GM23338 (cell line): ENCODE data around the gene MTCL1. TPM values are rescaled to one million over a fixed set of nuclear protein-coding genes. Genes with fewer than 3 reads are reported as not detected.

ENCODE experiments used
- ATAC-seq: fragments of 200-7000 bp; cut with Tn5 transposase; 3 replicates; pipeline ENCODE4 v1.9.1; 2020
- DNase-seq: peaks from one replicate; pipeline ENCODE4 v3.0.0-alpha.2; 2015; ENCODE audit warnings: low spot score
- H2AFZ ChIP-seq: fragments of 200-600 bp; sonication (generic); 2 replicates; pipeline ENCODE4 v1.8.0; 2016; ENCODE audit warnings: antibody characterized with exemption, mild to moderate bottlenecking, moderate library complexity
- H3F3A ChIP-seq: fragments of 200-600 bp; sonication (generic); replicated peaks from 2 replicates; pipeline ENCODE4 v1.8.0; 2017; ENCODE audit warnings: antibody characterized with exemption, mixed run types, low read depth
- H3K27ac ChIP-seq: fragments of 200-600 bp; sonication (generic); 2 replicates; pipeline ENCODE4 v1.6.1; 2016; ENCODE audit warnings: low read depth
- H3K27me3 ChIP-seq: fragments of 200-600 bp; sonication (generic); 2 replicates; pipeline ENCODE4 v1.8.0; 2016; ENCODE audit warnings: mild to moderate bottlenecking, mixed run types, moderate library complexity; ENCODE audit not compliant: insufficient read depth
- H3K36me3 ChIP-seq: fragments of 200-600 bp; sonication (generic); 2 replicates; pipeline ENCODE4 v1.8.0; 2016; ENCODE audit warnings: mild to moderate bottlenecking; ENCODE audit not compliant: insufficient read depth
- H3K4me1 ChIP-seq: fragments of 200-600 bp; sonication (generic); 2 replicates; pipeline ENCODE4 v1.8.0; 2016; ENCODE audit warnings: mild to moderate bottlenecking, moderate library complexity; ENCODE audit not compliant: insufficient read depth
- H3K4me2 ChIP-seq: fragments of 200-600 bp; sonication (generic); 2 replicates; pipeline ENCODE4 v1.7.1; 2017; ENCODE audit warnings: mixed run types
- H3K4me3 ChIP-seq: fragments of 200-600 bp; sonication (generic); 2 replicates; pipeline ENCODE4 v1.6.1; 2016; ENCODE audit warnings: mixed run types
- H3K79me2 ChIP-seq: fragments of 200-600 bp; sonication (generic); replicated peaks from 2 replicates; pipeline ENCODE4 v1.8.0; 2017; ENCODE audit warnings: mild to moderate bottlenecking; ENCODE audit not compliant: insufficient read depth
- H3K9me2 ChIP-seq: fragments of 200-600 bp; sonication (generic); 2 replicates; pipeline ENCODE4 v1.8.0; 2017; ENCODE audit not compliant: insufficient read depth
- H4K20me1 ChIP-seq: fragments of 200-600 bp; sonication (generic); replicated peaks from 2 replicates; pipeline ENCODE4 v1.8.0; 2017; ENCODE audit warnings: mild to moderate bottlenecking; ENCODE audit not compliant: insufficient read depth
- H3K27ac Mint-ChIP-seq: 2 replicates; pipeline ENCODE4 v1.8.0; 2020; ENCODE audit warnings: inconsistent platforms, mild to moderate bottlenecking, moderate library complexity, mixed read lengths
- H3K27me3 Mint-ChIP-seq: 3 replicates; pipeline ENCODE4 v1.8.0; 2022; ENCODE audit warnings: low read depth, mild to moderate bottlenecking, moderate library complexity, mixed read lengths, inconsistent platforms; ENCODE audit not compliant: insufficient read depth, poor library complexity
- H3K36me3 Mint-ChIP-seq: 3 replicates; pipeline ENCODE4 v1.8.0; 2021; ENCODE audit warnings: low read depth, mild to moderate bottlenecking, inconsistent platforms, moderate library complexity, mixed read lengths
- H3K4me1 Mint-ChIP-seq: 3 replicates; pipeline ENCODE4 v1.8.0; 2020; ENCODE audit warnings: mild to moderate bottlenecking, inconsistent platforms, mixed read lengths
- H3K4me3 Mint-ChIP-seq: 3 replicates; pipeline ENCODE4 v1.8.0; 2021; ENCODE audit warnings: moderate library complexity, mild to moderate bottlenecking, inconsistent platforms, mixed read lengths
- H3K9me3 Mint-ChIP-seq: 3 replicates; pipeline ENCODE4 v1.8.0; 2020; ENCODE audit warnings: moderate library complexity, mild to moderate bottlenecking, inconsistent platforms, mixed read lengths
- CREB1 ChIP-seq: fragments of 250-450 bp; sonication (Bioruptor Pico); IDR thresholded peaks from 2 replicates; pipeline ENCODE4 v1.5.0; 2020; ENCODE audit warnings: low read depth, mild to moderate bottlenecking, moderate library complexity
- EZH2 ChIP-seq: fragments of 200-600 bp; sonication (generic); IDR thresholded peaks from one replicate; pipeline ENCODE4 v1.8.0; 2017; ENCODE audit warnings: antibody characterized with exemption, mild to moderate bottlenecking, low read depth; ENCODE audit not compliant: unreplicated experiment
- EZH2phosphoT487 ChIP-seq: fragments of 200-600 bp; sonication (generic); IDR thresholded peaks from one replicate; pipeline ENCODE4 v1.8.1; 2018; ENCODE audit warnings: antibody characterized with exemption; ENCODE audit not compliant: unreplicated experiment
- JUNB ChIP-seq: IDR thresholded peaks from one replicate; pipeline ENCODE4 v1.6.1; 2016; ENCODE audit warnings: antibody characterized with exemption; ENCODE audit not compliant: unreplicated experiment
- NANOG ChIP-seq: IDR thresholded peaks from 2 replicates; pipeline ENCODE4 v1.6.1; 2016; ENCODE audit warnings: antibody characterized with exemption, borderline replicate concordance
- STAT1 ChIP-seq: IDR thresholded peaks from one replicate; pipeline ENCODE4 v1.6.1; 2016; ENCODE audit warnings: antibody characterized with exemption; ENCODE audit not compliant: unreplicated experiment
- polyA plus RNA-seq: library from polyadenylated mRNA; unstranded; fragments of >200 nt; fragmentation: Nextera tagmentation; extraction: Ambion mirVana; gene quantifications from 2 replicates; pipeline ENCODE4 v1.2.1, GENCODE V29; 2016
- total RNA-seq: library from RNA; depleted of rRNA; stranded (reverse); fragments of >200 nt; shearing (Covaris generic); gene quantifications from 2 replicates; pipeline ENCODE4 v1.2.3, GENCODE V29; 2014
- TF ChIP-seq, protein P1 (sequence below), 2 experiments: fragments of 200-600 bp in 1 of 2; sonication (generic) in 1 of 2; conservative IDR thresholded peaks; 2 replicates each; pipeline versions ENCODE4 v1.5.1 to v1.6.1; 2016 to 2017; ENCODE audit warnings: antibody characterized with exemption in 2 of 2, low read depth in 2 of 2, mild to moderate bottlenecking in 2 of 2, moderate library complexity in 1 of 2
- TF ChIP-seq, protein P2 (sequence below): IDR thresholded peaks from one replicate; pipeline ENCODE4 v1.6.1; 2018; ENCODE audit warnings: antibody characterized with exemption; ENCODE audit not compliant: unreplicated experiment
- TF ChIP-seq, protein P3 (sequence below): fragments of 250-450 bp; sonication (Bioruptor Pico); IDR thresholded peaks from 2 replicates; pipeline ENCODE4 v1.5.0; 2020; ENCODE audit warnings: mild to moderate bottlenecking, moderate library complexity
- TF ChIP-seq, protein P4 (sequence below): IDR thresholded peaks from 2 replicates; pipeline ENCODE4 v1.6.1; 2016; ENCODE audit warnings: antibody characterized with exemption

Gene MTCL1
- total and polyA plus RNA-seq, 2 experiments from 2014 or later: 14.4 to 45.0 TPM

DNA sequence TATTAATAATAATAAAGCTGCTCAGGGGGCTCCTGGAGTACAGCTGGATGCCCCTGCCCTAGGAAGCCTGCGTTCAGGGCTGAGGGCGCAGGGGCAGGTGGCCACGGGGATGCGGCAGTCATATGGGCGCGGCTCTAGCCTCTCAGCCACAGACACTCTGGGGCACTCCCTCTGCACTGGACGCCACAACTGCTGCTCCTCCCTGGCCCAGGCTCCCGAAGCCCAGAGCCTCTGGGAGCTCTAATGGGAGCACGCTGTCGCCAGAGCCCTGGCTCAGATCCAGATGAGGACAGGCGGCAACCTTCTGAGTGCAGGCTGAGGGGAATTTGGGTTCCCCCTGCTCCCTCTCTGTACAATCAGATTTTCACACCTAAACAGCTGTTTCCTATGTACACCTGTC lies 93.6 kb downstream of the MTCL1 start (continued):
- TF ChIP-seq, protein P1, sequence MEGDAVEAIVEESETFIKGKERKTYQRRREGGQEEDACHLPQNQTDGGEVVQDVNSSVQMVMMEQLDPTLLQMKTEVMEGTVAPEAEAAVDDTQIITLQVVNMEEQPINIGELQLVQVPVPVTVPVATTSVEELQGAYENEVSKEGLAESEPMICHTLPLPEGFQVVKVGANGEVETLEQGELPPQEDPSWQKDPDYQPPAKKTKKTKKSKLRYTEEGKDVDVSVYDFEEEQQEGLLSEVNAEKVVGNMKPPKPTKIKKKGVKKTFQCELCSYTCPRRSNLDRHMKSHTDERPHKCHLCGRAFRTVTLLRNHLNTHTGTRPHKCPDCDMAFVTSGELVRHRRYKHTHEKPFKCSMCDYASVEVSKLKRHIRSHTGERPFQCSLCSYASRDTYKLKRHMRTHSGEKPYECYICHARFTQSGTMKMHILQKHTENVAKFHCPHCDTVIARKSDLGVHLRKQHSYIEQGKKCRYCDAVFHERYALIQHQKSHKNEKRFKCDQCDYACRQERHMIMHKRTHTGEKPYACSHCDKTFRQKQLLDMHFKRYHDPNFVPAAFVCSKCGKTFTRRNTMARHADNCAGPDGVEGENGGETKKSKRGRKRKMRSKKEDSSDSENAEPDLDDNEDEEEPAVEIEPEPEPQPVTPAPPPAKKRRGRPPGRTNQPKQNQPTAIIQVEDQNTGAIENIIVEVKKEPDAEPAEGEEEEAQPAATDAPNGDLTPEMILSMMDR (conservative IDR thresholded peaks at IDR 0.05; ENCODE audit: low read depth in 2 of 2): no peak
- TF ChIP-seq STAT1 (no peak), EZH2 (no peak), NANOG (no peak)

DNA sequence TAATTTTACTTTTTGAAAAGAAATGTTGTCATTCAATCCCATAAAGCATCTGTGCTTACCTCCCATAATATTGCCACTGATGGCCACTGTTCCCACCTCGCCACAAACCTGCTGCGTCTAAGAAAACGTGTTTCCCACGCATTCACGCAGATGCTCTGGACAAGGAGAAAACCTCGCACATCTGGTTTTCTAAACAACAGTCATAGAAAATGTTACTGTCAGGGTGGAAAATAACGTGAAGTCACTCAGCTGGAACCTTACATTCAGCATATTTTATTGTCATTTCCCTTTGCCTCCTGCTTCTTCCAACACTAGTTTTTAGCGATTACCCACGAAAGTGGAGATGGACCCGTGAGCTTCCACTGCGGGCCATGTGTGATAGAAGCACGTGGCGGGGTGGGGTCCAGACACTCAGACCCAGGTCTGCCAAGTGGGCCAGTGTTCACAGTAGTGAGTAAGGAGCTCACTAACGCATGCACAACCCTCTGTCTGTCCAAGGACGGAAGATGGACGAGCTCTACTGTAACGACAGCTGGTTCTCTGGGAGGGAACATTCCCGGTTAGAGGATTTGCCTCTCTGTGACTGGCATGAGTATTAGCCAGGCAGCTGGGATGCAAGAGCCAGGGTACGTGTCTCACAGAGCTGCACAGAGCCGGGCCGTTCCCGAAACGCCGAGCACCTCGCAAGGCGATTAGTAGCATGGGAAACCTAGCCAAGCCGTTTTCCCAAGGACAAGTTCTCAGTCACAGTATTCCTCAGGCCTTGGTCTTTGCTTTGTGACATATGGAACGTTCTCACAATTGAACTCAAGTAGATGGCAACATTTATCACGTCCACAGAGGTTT lies 94.5 kb downstream of the MTCL1 start:
- peaks cover 63% of the 10 kb centered on the region for H3K4me1 Mint-ChIP-seq
- TF ChIP-seq JUNB (no peak), EZH2phosphoT487 (no peak), STAT1 (no peak), CREB1 (CRISPR knock-in tag) (no peak), EZH2 (no peak)
- TF ChIP-seq, protein P2, sequence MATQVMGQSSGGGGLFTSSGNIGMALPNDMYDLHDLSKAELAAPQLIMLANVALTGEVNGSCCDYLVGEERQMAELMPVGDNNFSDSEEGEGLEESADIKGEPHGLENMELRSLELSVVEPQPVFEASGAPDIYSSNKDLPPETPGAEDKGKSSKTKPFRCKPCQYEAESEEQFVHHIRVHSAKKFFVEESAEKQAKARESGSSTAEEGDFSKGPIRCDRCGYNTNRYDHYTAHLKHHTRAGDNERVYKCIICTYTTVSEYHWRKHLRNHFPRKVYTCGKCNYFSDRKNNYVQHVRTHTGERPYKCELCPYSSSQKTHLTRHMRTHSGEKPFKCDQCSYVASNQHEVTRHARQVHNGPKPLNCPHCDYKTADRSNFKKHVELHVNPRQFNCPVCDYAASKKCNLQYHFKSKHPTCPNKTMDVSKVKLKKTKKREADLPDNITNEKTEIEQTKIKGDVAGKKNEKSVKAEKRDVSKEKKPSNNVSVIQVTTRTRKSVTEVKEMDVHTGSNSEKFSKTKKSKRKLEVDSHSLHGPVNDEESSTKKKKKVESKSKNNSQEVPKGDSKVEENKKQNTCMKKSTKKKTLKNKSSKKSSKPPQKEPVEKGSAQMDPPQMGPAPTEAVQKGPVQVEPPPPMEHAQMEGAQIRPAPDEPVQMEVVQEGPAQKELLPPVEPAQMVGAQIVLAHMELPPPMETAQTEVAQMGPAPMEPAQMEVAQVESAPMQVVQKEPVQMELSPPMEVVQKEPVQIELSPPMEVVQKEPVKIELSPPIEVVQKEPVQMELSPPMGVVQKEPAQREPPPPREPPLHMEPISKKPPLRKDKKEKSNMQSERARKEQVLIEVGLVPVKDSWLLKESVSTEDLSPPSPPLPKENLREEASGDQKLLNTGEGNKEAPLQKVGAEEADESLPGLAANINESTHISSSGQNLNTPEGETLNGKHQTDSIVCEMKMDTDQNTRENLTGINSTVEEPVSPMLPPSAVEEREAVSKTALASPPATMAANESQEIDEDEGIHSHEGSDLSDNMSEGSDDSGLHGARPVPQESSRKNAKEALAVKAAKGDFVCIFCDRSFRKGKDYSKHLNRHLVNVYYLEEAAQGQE: no peak
- TF ChIP-seq, protein P3, sequence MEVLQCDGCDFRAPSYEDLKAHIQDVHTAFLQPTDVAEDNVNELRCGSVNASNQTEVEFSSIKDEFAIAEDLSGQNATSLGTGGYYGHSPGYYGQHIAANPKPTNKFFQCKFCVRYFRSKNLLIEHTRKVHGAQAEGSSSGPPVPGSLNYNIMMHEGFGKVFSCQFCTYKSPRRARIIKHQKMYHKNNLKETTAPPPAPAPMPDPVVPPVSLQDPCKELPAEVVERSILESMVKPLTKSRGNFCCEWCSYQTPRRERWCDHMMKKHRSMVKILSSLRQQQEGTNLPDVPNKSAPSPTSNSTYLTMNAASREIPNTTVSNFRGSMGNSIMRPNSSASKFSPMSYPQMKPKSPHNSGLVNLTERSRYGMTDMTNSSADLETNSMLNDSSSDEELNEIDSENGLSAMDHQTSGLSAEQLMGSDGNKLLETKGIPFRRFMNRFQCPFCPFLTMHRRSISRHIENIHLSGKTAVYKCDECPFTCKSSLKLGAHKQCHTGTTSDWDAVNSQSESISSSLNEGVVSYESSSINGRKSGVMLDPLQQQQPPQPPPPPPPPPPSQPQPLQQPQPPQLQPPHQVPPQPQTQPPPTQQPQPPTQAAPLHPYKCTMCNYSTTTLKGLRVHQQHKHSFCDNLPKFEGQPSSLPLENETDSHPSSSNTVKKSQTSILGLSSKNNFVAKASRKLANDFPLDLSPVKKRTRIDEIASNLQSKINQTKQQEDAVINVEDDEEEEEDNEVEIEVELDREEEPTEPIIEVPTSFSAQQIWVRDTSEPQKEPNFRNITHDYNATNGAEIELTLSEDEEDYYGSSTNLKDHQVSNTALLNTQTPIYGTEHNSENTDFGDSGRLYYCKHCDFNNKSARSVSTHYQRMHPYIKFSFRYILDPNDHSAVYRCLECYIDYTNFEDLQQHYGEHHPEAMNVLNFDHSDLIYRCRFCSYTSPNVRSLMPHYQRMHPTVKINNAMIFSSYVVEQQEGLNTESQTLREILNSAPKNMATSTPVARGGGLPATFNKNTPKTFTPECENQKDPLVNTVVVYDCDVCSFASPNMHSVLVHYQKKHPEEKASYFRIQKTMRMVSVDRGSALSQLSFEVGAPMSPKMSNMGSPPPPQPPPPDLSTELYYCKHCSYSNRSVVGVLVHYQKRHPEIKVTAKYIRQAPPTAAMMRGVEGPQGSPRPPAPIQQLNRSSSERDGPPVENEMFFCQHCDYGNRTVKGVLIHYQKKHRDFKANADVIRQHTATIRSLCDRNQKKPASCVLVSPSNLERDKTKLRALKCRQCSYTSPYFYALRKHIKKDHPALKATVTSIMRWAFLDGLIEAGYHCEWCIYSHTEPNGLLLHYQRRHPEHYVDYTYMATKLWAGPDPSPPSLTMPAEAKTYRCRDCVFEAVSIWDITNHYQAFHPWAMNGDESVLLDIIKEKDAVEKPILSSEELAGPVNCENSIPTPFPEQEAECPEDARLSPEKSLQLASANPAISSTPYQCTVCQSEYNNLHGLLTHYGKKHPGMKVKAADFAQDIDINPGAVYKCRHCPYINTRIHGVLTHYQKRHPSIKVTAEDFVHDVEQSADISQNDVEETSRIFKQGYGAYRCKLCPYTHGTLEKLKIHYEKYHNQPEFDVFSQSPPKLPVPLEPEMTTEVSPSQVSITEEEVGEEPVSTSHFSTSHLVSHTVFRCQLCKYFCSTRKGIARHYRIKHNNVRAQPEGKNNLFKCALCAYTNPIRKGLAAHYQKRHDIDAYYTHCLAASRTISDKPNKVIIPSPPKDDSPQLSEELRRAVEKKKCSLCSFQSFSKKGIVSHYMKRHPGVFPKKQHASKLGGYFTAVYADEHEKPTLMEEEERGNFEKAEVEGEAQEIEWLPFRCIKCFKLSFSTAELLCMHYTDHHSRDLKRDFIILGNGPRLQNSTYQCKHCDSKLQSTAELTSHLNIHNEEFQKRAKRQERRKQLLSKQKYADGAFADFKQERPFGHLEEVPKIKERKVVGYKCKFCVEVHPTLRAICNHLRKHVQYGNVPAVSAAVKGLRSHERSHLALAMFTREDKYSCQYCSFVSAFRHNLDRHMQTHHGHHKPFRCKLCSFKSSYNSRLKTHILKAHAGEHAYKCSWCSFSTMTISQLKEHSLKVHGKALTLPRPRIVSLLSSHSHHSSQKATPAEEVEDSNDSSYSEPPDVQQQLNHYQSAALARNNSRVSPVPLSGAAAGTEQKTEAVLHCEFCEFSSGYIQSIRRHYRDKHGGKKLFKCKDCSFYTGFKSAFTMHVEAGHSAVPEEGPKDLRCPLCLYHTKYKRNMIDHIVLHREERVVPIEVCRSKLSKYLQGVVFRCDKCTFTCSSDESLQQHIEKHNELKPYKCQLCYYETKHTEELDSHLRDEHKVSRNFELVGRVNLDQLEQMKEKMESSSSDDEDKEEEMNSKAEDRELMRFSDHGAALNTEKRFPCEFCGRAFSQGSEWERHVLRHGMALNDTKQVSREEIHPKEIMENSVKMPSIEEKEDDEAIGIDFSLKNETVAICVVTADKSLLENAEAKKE (CRISPR knock-in tag): no peak
- TF ChIP-seq, protein P4, sequence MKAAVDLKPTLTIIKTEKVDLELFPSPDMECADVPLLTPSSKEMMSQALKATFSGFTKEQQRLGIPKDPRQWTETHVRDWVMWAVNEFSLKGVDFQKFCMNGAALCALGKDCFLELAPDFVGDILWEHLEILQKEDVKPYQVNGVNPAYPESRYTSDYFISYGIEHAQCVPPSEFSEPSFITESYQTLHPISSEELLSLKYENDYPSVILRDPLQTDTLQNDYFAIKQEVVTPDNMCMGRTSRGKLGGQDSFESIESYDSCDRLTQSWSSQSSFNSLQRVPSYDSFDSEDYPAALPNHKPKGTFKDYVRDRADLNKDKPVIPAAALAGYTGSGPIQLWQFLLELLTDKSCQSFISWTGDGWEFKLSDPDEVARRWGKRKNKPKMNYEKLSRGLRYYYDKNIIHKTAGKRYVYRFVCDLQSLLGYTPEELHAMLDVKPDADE: no peak

More for the DNA sequence above, 94.5 kb downstream of the MTCL1 start:
- H3K4me1 ChIP-seq: peaks cover 37% of the 10 kb centered on the region
- H3K9me3 Mint-ChIP-seq: no peaks in the 10 kb centered on the region
- H3K27ac Mint-ChIP-seq: peak overlapping the region; percentile 95
- DNase-seq (peak; percentile 20), ATAC-seq (no peak; the same call in 2 of the 3 replicates)
- H4K20me1 ChIP-seq: no peaks in the 10 kb centered on the region
- no peaks in the 10 kb centered on the region for H3K79me2 ChIP-seq
- peaks cover 23% of the 10 kb centered on the region; the same call in 1 of the 3 replicates for H3K36me3 Mint-ChIP-seq
- no peak overlapping the region for H3K4me3 ChIP-seq
- no peaks in the 10 kb centered on the region for H3K27me3 ChIP-seq
- no peaks in the 10 kb centered on the region for H3K9me2 ChIP-seq
- H3K4me3 Mint-ChIP-seq: no peak overlapping the region
- H3K27me3 Mint-ChIP-seq: peaks cover 2% of the 10 kb centered on the region
- no peaks in the 10 kb centered on the region for H3K36me3 ChIP-seq
- no peak overlapping the region for H2AFZ ChIP-seq
- H3F3A ChIP-seq: no peaks in the 10 kb centered on the region
- H3K4me2 ChIP-seq: no peak overlapping the region
- H3K27ac ChIP-seq: peak overlapping the region; percentile 84
